ENCODE results near the gene RAB25.

DNA sequence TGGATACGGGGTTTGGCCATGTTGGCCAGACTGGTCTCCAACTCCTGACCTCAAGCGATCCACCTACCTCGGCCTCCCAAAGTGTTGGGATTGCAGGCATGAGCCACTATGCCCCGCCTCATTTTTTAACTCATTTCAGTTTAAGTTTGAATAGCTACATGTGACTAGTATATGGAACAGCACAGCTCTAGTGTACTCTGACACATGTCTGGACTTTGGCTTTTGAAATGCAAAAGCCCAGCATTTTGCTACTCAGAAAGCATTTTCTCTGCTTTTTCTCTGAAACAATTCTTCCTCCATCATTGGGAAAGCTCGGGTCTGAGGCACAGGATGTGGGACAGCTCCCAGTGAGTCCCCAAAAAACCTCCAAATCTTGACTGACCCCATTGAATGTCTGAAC, 36.2 kb upstream of the RAB25 start:
- TF ChIP-seq ZNF274 (IDR thresholded peaks at IDR 0.05; ENCODE audit: low read depth, low read length) (no peak), YY1 (IDR thresholded peaks at IDR 0.05; ENCODE audit: insufficient read depth, insufficient read length) (no peak)
